GM18870 (cell line): Measurements from ENCODE around the gene CCDC88B.

Experiments
- ATAC-seq: cut with Tn5 transposase; IDR thresholded peaks from one replicate; pipeline ENCODE4 v1.9.1; 2021; ENCODE audit warnings: moderate library complexity; ENCODE audit not compliant: unreplicated experiment

The CCDC88B gene

GRCh38 chr11:64406221-64406946 is 66.4 kb downstream of the CCDC88B start:
- ATAC-seq = no peak
